Measurements from ENCODE around the gene KCNJ15.

DNA sequence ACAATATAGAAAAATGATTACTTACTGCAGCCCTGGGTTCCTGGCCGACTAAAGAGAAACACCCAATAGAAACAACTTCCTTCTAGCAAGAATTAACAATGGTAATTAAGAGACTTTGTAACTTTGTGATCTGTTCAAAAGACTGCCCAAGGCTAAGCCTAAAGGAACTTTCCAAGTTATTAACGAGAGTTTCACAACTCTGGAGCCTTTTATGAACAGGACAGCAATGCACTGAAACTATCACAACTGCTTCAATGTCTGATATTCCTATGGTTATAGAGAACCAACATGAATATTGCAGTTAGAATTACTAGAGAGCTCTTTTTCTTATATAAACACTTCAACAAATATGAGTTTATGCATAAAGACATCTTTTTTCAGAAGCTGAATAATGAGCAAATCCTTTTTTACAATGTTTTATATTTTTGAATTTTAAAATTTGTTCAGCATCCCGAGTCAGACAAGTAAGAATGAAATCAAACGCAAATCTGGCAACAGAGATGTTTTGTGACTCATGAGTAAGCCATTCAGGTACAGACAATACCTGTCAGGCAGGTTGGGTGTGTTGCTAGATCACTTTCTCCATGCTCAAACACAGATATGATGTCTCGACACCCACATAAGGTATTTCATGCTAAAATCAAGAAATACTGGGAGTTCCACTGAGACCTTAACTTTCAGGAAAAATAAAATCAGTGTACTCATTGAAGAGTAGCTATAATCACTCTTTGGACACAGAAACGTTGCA is 22.2 kb upstream of the KCNJ15 start:
- no peak for TF ChIP-seq TOX (CRISPR knock-in tag; IDR thresholded peaks at IDR 0.05; ENCODE audit: borderline replicate concordance)
- TF ChIP-seq, protein P1, sequence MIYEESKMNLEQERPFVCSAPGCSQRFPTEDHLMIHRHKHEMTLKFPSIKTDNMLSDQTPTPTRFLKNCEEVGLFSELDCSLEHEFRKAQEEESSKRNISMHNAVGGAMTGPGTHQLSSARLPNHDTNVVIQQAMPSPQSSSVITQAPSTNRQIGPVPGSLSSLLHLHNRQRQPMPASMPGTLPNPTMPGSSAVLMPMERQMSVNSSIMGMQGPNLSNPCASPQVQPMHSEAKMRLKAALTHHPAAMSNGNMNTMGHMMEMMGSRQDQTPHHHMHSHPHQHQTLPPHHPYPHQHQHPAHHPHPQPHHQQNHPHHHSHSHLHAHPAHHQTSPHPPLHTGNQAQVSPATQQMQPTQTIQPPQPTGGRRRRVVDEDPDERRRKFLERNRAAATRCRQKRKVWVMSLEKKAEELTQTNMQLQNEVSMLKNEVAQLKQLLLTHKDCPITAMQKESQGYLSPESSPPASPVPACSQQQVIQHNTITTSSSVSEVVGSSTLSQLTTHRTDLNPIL (CRISPR knock-in tag; IDR thresholded peaks at IDR 0.05; ENCODE audit: low read depth): no peak
- TF ChIP-seq, protein P2, sequence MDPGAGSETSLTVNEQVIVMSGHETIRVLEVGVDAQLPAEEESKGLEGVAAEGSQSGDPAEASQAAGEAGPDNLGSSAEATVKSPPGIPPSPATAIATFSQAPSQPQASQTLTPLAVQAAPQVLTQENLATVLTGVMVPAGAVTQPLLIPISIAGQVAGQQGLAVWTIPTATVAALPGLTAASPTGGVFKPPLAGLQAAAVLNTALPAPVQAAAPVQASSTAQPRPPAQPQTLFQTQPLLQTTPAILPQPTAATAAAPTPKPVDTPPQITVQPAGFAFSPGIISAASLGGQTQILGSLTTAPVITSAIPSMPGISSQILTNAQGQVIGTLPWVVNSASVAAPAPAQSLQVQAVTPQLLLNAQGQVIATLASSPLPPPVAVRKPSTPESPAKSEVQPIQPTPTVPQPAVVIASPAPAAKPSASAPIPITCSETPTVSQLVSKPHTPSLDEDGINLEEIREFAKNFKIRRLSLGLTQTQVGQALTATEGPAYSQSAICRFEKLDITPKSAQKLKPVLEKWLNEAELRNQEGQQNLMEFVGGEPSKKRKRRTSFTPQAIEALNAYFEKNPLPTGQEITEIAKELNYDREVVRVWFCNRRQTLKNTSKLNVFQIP (CRISPR knock-in tag; IDR thresholded peaks at IDR 0.05; ENCODE audit: borderline replicate concordance, low read depth): no peak
- no peak for TF ChIP-seq ISL1 (CRISPR knock-in tag; IDR thresholded peaks at IDR 0.05)
- no peak for TF ChIP-seq GLIS3 (CRISPR knock-in tag; IDR thresholded peaks at IDR 0.05)
- TF ChIP-seq OSR1 (CRISPR knock-in tag; IDR thresholded peaks at IDR 0.05): no peak
- no peak for TF ChIP-seq ZFP3 (CRISPR knock-in tag; IDR thresholded peaks at IDR 0.05)
- TF ChIP-seq PPARA (CRISPR knock-in tag; IDR thresholded peaks at IDR 0.05; ENCODE audit: borderline replicate concordance): no peak
- TF ChIP-seq ARNTL (CRISPR knock-in tag; IDR thresholded peaks at IDR 0.05; ENCODE audit: borderline replicate concordance, low read depth): no peak
- no peak for TF ChIP-seq ZFP30 (CRISPR knock-in tag; IDR thresholded peaks at IDR 0.05)

Data from SK-N-SH treated with all-trans-retinoic acid at 6 μM for 48 hours (cell line).